Testis (tissue), 3 donors: ENCODE data around the gene TAAR2. TPM values are rescaled to one million over a fixed set of nuclear protein-coding genes. Genes with fewer than 3 reads are reported as not detected.
"Not testable (repeated sequence)": the region's sequence is repeated elsewhere in the genome, so short reads cannot be mapped to it uniquely, and the experiment has no call there.

ENCODE experiments used
- DNase-seq: peaks from one replicate; pipeline ENCODE4 v3.0.0-alpha.2; 2019
- H3K27ac ChIP-seq, 2 donors: fragments of 200-600 bp; sonication (generic); one replicate each; pipeline ENCODE4 v1.5.1; 2019
- H3K27me3 ChIP-seq: fragments of 200-600 bp; sonication (generic); one replicate; pipeline ENCODE4 v1.5.1; 2019
- H3K36me3 ChIP-seq: fragments of 200-600 bp; sonication (generic); one replicate; pipeline ENCODE4 v1.5.1; 2017; ENCODE audit warnings: low read depth; ENCODE audit errors: missing control alignments
- H3K4me1 ChIP-seq: fragments of 200-600 bp; sonication (generic); one replicate; pipeline ENCODE4 v1.5.1; 2019
- H3K4me3 ChIP-seq, 2 donors: fragments of 200-600 bp; sonication (generic); one replicate each; pipeline ENCODE4 v1.5.1; 2017 to 2019
- H3K9me3 ChIP-seq: fragments of 200-600 bp; sonication (generic); one replicate; pipeline ENCODE4 v1.5.1; 2017
- CTCF ChIP-seq, 3 experiments: fragments of 450-650 bp in 2 of 3; fragments of 200-600 bp in 1 of 3; sonication (generic) in 1 of 3; IDR thresholded peaks; one replicate each; pipeline ENCODE4 v1.5.1; 2016 to 2019; ENCODE audit warnings: antibody characterized with exemption in 3 of 3, mild to moderate bottlenecking in 2 of 3, moderate library complexity in 1 of 3
- POLR2A ChIP-seq: fragments of 450-650 bp; IDR thresholded peaks from one replicate; pipeline ENCODE4 v1.6.1; 2017; ENCODE audit warnings: antibody characterized with exemption, mild to moderate bottlenecking, moderate library complexity
- WGBS, 2 donors: methylation state at CpG; one replicate each; pipeline ENCODE4 v1.1.5; 2018; 5-methylcytosine and 5-hydroxymethylcytosine counted together
- intact Hi-C: fragments of 100-400 bp; cut with DNase I; formaldehyde crosslinking; loops from one replicate; pipeline ENCODE4 v1.15.1; 2023; ENCODE audit warnings: low total_unique reads
- polyA plus RNA-seq: library from polyadenylated mRNA; stranded (reverse); fragments of 350-450 nt; fragmentation: Illumina TruSeq; extraction: RNeasy Lipid Tissue Mini Kit (QIAGEN cat#74804); gene quantifications from one replicate; pipeline ENCODE4 v1.2.3, GENCODE V29; 2014; ENCODE audit warnings: low read depth, low replicate concordance; ENCODE audit not compliant: insufficient read depth
- total RNA-seq, 2 donors: library from RNA; depleted of rRNA; stranded (reverse); fragments of >200 nt; gene quantifications; one replicate each; pipeline ENCODE4 v1.2.3, GENCODE V29; 2016

The TAAR2 gene
- total and polyA plus RNA-seq, 3 donors from 2014 or later, result not detected

GRCh38 chr6:132643547-132643946, 19.5 kb upstream of the TAAR2 start:
- DNase-seq, result no peak
- Histone ChIP-seq H3K36me3 (no peaks in the 10 kb centered on the region), H3K27me3 (no peaks in the 10 kb centered on the region), H3K9me3 (no peaks in the 10 kb centered on the region), H3K27ac (no peak overlapping the region), H3K4me1 (no peaks in the 10 kb centered on the region), H3K4me3 (no peak overlapping the region)
- 90 to 97% methylated on average over 3 of the region's 3 CpGs for WGBS, 2 donors
- TF ChIP-seq POLR2A (no peak), CTCF (IDR thresholded peaks at IDR 0.05) (no peak)
- intact Hi-C loops, result no loop called here

GRCh38 chr6:132637135-132637534, 13.1 kb upstream of the TAAR2 start:
- DNase-seq, H3K27ac ChIP-seq, H3K4me1 ChIP-seq, intact Hi-C loops, H3K9me3 ChIP-seq, H3K36me3 ChIP-seq, H3K27me3 ChIP-seq, H3K4me3 ChIP-seq: not testable (repeated sequence)
- WGBS, 2 donors, result 95 to 96% methylated on average over 1 of the region's 1 CpG

- H3K4me1 ChIP-seq, H3K9me3 ChIP-seq, H3K4me3 ChIP-seq, H3K36me3 ChIP-seq, intact Hi-C loops, DNase-seq, H3K27ac ChIP-seq, H3K27me3 ChIP-seq: not testable (repeated sequence)
- WGBS, 2 donors, result 88 to 89% methylated on average over 3 of the region's 3 CpGs
Measured at GRCh38 chr6:132635906-132636305, 11.8 kb upstream of the TAAR2 start.

DNA sequence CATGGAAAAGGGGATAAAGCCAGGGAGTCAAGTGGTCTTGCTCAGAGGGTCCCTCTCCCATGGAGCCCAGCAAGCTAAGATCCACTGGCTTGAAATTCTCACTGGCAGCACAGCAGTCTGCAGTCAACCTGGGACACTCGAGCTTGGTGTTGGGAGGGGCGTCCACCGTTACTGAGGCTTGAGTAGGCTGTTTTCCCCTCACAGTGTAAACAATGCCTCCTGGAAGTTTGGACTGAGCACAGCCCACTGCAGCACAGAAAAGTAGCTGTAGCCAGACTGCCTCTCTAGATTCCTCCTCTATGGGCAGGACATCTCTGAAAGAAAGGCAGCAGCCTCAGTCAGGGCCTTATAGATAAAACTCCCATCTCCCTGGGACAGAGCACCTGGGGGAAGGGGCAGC, 11.2 kb upstream of the TAAR2 start:
- H3K4me1 ChIP-seq, DNase-seq, H3K27me3 ChIP-seq, H3K4me3 ChIP-seq, H3K27ac ChIP-seq, H3K36me3 ChIP-seq, H3K9me3 ChIP-seq, intact Hi-C loops: not testable (repeated sequence)
- WGBS, 2 donors, result 49 to 62% methylated on average over 3 of the region's 3 CpGs

- Histone ChIP-seq H3K4me3 (no peak overlapping the region), H3K36me3 (no peaks in the 10 kb centered on the region), H3K27ac (no peak overlapping the region), H3K9me3 (no peaks in the 10 kb centered on the region), H3K4me1 (no peaks in the 10 kb centered on the region), H3K27me3 (no peaks in the 10 kb centered on the region)
- intact Hi-C loops, result no loop called here
- no peak for DNase-seq
- 82% methylated on average over 4 of the region's 4 CpGs for WGBS, 2 donors
- TF ChIP-seq CTCF (IDR thresholded peaks at IDR 0.05) (no peak), POLR2A (no peak)
Measured at GRCh38 chr6:132634796-132635195, 10.7 kb upstream of the TAAR2 start.

DNA sequence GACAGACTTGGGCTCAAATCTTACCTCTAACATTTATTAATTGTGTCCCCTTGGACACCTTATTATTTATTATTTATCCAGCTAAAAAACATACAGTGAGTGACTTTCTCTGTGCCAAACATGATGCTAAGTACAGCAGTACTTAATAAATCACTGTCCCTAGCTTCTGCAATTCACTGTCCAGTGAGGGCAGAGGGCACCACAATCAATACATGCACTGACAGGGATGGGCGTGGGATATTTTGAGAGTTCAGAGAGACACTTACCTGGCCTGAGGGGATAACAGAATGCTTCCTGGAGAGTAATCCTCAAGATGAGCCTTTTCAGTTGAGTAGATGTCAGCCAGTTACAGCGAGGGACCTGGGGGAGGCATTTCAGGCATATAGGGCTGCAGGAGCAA, 9.3 kb upstream of the TAAR2 start:
- Histone ChIP-seq H3K27ac (no peak overlapping the region), H3K4me3 (no peak overlapping the region), H3K27me3 (no peaks in the 10 kb centered on the region), H3K9me3 (no peaks in the 10 kb centered on the region), H3K4me1 (no peaks in the 10 kb centered on the region), H3K36me3 (no peaks in the 10 kb centered on the region)
- TF ChIP-seq POLR2A (no peak), CTCF (IDR thresholded peaks at IDR 0.05) (no peak)
- 83 to 92% methylated on average over 2 of the region's 2 CpGs for WGBS, 2 donors
- intact Hi-C loops, result no loop called here
- DNase-seq, result no peak
